Activated T-cell treated with anti-CD3 and anti-CD28 coated beads, Interleukin-2, amount 50 U/mL, for 4 hours (primary cell): ENCODE results near the gene SNX19. TPM values are rescaled to one million over a fixed set of nuclear protein-coding genes. Genes with fewer than 3 reads are reported as not detected.

Experiments
- ATAC-seq, 2 donors: fragments of 200-7000 bp; cut with Tn5 transposase; one replicate each; pipeline ENCODE4 v1.10.0; 2021
- DNase-seq: peaks from one replicate; pipeline ENCODE4 v3.0.0-alpha.2; 2020
- H3K27me3 Mint-ChIP-seq: one replicate; pipeline ENCODE4 v1.8.0; 2021; ENCODE audit warnings: low read depth, mixed read lengths
- H3K36me3 Mint-ChIP-seq: one replicate; pipeline ENCODE4 v1.8.0; 2022; ENCODE audit warnings: mixed read lengths; ENCODE audit not compliant: insufficient read depth
- H3K4me1 Mint-ChIP-seq: one replicate; pipeline ENCODE4 v1.8.0; 2021; ENCODE audit warnings: low read depth, mixed read lengths
- H3K4me3 Mint-ChIP-seq: one replicate; pipeline ENCODE4 v1.8.0; 2021; ENCODE audit warnings: mild to moderate bottlenecking, moderate library complexity, mixed read lengths
- H3K9me3 Mint-ChIP-seq: one replicate; pipeline ENCODE4 v1.8.0; 2021; ENCODE audit warnings: mixed read lengths
- total RNA-seq, 3 donors: library from RNA; stranded (reverse); gene quantifications; one replicate each; pipeline ENCODE4 v1.2.1, GENCODE V29; 2021

SNX19 gene
- total RNA-seq, 3 donors from 2014 or later: 24.2 to 31.8 (median 30.9) TPM

GRCh38 chr11:130873761-130874160 lies 42.5 kb downstream of the SNX19 start:
- peaks cover 49% of the 10 kb centered on the region for H3K36me3 Mint-ChIP-seq
- H3K9me3 Mint-ChIP-seq: no peaks in the 10 kb centered on the region
- ATAC-seq (no peak), DNase-seq (no peak)
- no peak overlapping the region for H3K4me3 Mint-ChIP-seq
- peaks cover 6% of the 10 kb centered on the region for H3K4me1 Mint-ChIP-seq
- H3K27me3 Mint-ChIP-seq: no peaks in the 10 kb centered on the region

GRCh38 chr11:130872981-130873380 lies 43.3 kb downstream of the SNX19 start:
- H3K27me3 Mint-ChIP-seq: no peaks in the 10 kb centered on the region
- peaks cover 6% of the 10 kb centered on the region for H3K4me1 Mint-ChIP-seq
- no peak for ATAC-seq
- DNase-seq: no peak
- H3K4me3 Mint-ChIP-seq: no peak overlapping the region
- H3K36me3 Mint-ChIP-seq: peaks cover 46% of the 10 kb centered on the region
- no peaks in the 10 kb centered on the region for H3K9me3 Mint-ChIP-seq

- Mint-ChIP-seq H3K4me1 (peaks cover 6% of the 10 kb centered on the region), H3K4me3 (no peak overlapping the region), H3K27me3 (no peaks in the 10 kb centered on the region), H3K9me3 (no peaks in the 10 kb centered on the region), H3K36me3 (peaks cover 46% of the 10 kb centered on the region)
- DNase-seq: no peak
- ATAC-seq: no peak
Observed at GRCh38 chr11:130872513-130872912, 43.8 kb downstream of the SNX19 start.

- Mint-ChIP-seq H3K9me3 (no peaks in the 10 kb centered on the region), H3K4me3 (no peak overlapping the region), H3K27me3 (no peaks in the 10 kb centered on the region), H3K4me1 (peaks cover 6% of the 10 kb centered on the region), H3K36me3 (peaks cover 44% of the 10 kb centered on the region)
- no peak for ATAC-seq
- no peak for DNase-seq
Observed at GRCh38 chr11:130872102-130872501, 44.2 kb downstream of the SNX19 start.

GRCh38 chr11:130871616-130872015 lies 44.7 kb downstream of the SNX19 start:
- H3K9me3 Mint-ChIP-seq: no peaks in the 10 kb centered on the region
- H3K4me3 Mint-ChIP-seq: no peak overlapping the region
- peaks cover 6% of the 10 kb centered on the region for H3K4me1 Mint-ChIP-seq
- H3K36me3 Mint-ChIP-seq: peaks cover 39% of the 10 kb centered on the region
- H3K27me3 Mint-ChIP-seq: no peaks in the 10 kb centered on the region
- DNase-seq (no peak), ATAC-seq (no peak)

GRCh38 chr11:130868721-130869390 lies 47.4 kb downstream of the SNX19 start:
- H3K4me1 Mint-ChIP-seq: peaks cover 6% of the 10 kb centered on the region
- H3K27me3 Mint-ChIP-seq: no peaks in the 10 kb centered on the region
- no peak for ATAC-seq
- DNase-seq: no peak
- peaks cover 28% of the 10 kb centered on the region for H3K36me3 Mint-ChIP-seq
- no peaks in the 10 kb centered on the region for H3K9me3 Mint-ChIP-seq
- no peak overlapping the region for H3K4me3 Mint-ChIP-seq

GRCh38 chr11:130868086-130868710 lies 48.1 kb downstream of the SNX19 start:
- DNase-seq (no peak), ATAC-seq (no peak)
- Mint-ChIP-seq H3K27me3 (no peaks in the 10 kb centered on the region), H3K4me3 (no peak overlapping the region), H3K9me3 (no peaks in the 10 kb centered on the region), H3K4me1 (peaks cover 6% of the 10 kb centered on the region), H3K36me3 (peaks cover 23% of the 10 kb centered on the region)

- no peaks in the 10 kb centered on the region for H3K9me3 Mint-ChIP-seq
Observed at GRCh38 chr11:130866831-130867230, 49.4 kb downstream of the SNX19 start.

GRCh38 chr11:130865774-130866114 lies 50.5 kb downstream of the SNX19 start:
- Mint-ChIP-seq H3K4me1 (peaks cover 4% of the 10 kb centered on the region), H3K9me3 (no peaks in the 10 kb centered on the region), H3K36me3 (peaks cover 7% of the 10 kb centered on the region), H3K27me3 (no peaks in the 10 kb centered on the region), H3K4me3 (no peak overlapping the region)
- ATAC-seq: no peak
- DNase-seq: no peak

More at GRCh38 chr11:130866831-130867230, 49.4 kb downstream of the SNX19 start:
- DNase-seq (no peak), ATAC-seq (no peak)
- Mint-ChIP-seq H3K36me3 (peaks cover 18% of the 10 kb centered on the region), H3K4me1 (peaks cover 8% of the 10 kb centered on the region), H3K27me3 (no peaks in the 10 kb centered on the region), H3K4me3 (no peak overlapping the region)

GRCh38 chr11:130865091-130865773 lies 51.0 kb downstream of the SNX19 start:
- ATAC-seq (no peak), DNase-seq (no peak)
- H3K9me3 Mint-ChIP-seq: no peaks in the 10 kb centered on the region
- no peaks in the 10 kb centered on the region for H3K27me3 Mint-ChIP-seq
- H3K36me3 Mint-ChIP-seq: peaks cover 6% of the 10 kb centered on the region
- H3K4me1 Mint-ChIP-seq: peaks cover 4% of the 10 kb centered on the region
- H3K4me3 Mint-ChIP-seq: no peak overlapping the region

- DNase-seq (peak; percentile 80), ATAC-seq (peak; percentile 90 to 95)
- peaks cover 6% of the 10 kb centered on the region for H3K27me3 Mint-ChIP-seq
- peaks cover 4% of the 10 kb centered on the region for H3K4me1 Mint-ChIP-seq
- H3K9me3 Mint-ChIP-seq: no peaks in the 10 kb centered on the region
- H3K4me3 Mint-ChIP-seq: no peak overlapping the region
- peaks cover 3% of the 10 kb centered on the region for H3K36me3 Mint-ChIP-seq
Observed at GRCh38 chr11:130861902-130862860, 54.1 kb downstream of the SNX19 start.

- Mint-ChIP-seq H3K4me3 (no peak overlapping the region), H3K36me3 (peaks cover 3% of the 10 kb centered on the region), H3K4me1 (peaks cover 4% of the 10 kb centered on the region), H3K27me3 (peaks cover 13% of the 10 kb centered on the region), H3K9me3 (no peaks in the 10 kb centered on the region)
- DNase-seq (no peak), ATAC-seq (no peak)
Observed at GRCh38 chr11:130861283-130861682, 55.0 kb downstream of the SNX19 start.

GRCh38 chr11:130859886-130860285 lies 56.4 kb downstream of the SNX19 start:
- H3K36me3 Mint-ChIP-seq: peaks cover 3% of the 10 kb centered on the region
- ATAC-seq (no peak), DNase-seq (no peak)
- no peaks in the 10 kb centered on the region for H3K9me3 Mint-ChIP-seq
- H3K4me3 Mint-ChIP-seq: no peak overlapping the region
- H3K4me1 Mint-ChIP-seq: peaks cover 4% of the 10 kb centered on the region
- H3K27me3 Mint-ChIP-seq: peaks cover 22% of the 10 kb centered on the region

GRCh38 chr11:130858215-130858614 lies 58.1 kb downstream of the SNX19 start:
- Mint-ChIP-seq H3K4me1 (peaks cover 4% of the 10 kb centered on the region), H3K36me3 (peaks cover 3% of the 10 kb centered on the region), H3K9me3 (no peaks in the 10 kb centered on the region), H3K4me3 (no peak overlapping the region), H3K27me3 (peaks cover 22% of the 10 kb centered on the region)
- ATAC-seq (no peak), DNase-seq (no peak)
